Esophagus mucosa (tissue), 1 donor: ENCODE data around the gene SHROOM2. TPM values are rescaled to one million over a fixed set of nuclear protein-coding genes. Genes with fewer than 3 reads are reported as not detected.

ENCODE experiments used
- ATAC-seq: fragments of 200-7000 bp; cut with Tn5 transposase; one replicate; pipeline ENCODE4 v1.9.1; 2020
- total RNA-seq: library from RNA; stranded (reverse); gene quantifications from one replicate; pipeline ENCODE4 v1.2.4, GENCODE V29; 2023
- donor health status: DM: yes; HTN: yes; CAD: no.

Gene SHROOM2
- total RNA-seq, 1 donor from 2014 or later, result 7.7 TPM

DNA sequence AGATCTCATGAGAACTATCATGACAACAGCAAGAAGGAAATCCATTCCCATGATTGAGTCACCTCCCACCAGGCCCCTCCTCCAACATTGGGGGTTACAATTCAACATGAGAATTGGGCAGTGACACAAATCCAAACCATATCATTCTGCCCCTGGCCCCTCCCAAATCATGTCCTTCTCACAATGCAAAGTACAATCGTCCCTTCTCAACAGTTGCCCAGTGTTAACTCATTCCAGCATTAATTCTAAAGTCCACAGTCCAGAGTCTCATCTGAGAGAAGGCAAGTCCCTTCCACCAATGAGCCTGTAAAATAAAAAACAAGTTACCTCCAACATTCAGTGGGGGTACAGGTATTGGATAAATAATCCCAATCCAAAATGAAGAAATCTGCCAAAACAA is 166.1 kb downstream of the SHROOM2 start:
- ATAC-seq, result no peak

DNA sequence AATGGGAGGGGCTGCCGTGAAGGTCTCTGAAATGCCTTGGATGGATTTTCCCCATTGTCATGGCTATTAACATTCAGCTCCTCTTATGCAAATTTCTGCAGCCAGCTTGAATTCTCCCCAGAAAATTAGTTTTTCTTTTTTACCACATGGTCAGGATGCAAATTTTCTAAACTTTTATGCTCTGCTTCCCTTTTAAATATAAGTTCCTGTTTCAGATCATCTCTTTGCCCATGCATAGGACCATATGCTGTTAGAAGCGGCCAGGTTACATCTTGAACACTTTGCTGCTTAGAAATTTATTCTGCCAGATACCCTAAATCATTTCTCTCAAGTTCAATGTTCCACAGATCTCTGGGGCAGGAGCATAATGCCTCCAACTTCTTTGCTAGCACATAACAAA is 167.2 kb downstream of the SHROOM2 start:
- no peak for ATAC-seq

DNA sequence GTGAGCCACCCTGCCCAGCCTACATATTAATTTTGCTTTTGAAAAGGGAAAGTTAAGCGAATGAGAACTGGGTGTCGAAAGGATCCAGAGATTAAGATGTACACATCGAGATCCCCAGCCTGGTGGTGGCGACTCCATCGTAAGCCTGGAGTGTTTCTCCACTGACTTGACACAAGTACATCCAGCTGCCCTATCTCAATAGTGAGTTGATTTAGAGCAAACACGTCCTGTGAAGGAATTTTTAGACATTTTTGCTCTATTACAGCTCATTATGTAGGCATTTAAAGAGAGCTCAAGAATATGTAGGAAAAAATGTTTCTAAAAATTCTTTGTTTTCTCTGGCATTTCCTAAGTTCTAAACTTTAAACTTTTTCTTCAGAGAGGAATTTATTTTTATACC is 169.3 kb downstream of the SHROOM2 start:
- ATAC-seq, result no peak

DNA sequence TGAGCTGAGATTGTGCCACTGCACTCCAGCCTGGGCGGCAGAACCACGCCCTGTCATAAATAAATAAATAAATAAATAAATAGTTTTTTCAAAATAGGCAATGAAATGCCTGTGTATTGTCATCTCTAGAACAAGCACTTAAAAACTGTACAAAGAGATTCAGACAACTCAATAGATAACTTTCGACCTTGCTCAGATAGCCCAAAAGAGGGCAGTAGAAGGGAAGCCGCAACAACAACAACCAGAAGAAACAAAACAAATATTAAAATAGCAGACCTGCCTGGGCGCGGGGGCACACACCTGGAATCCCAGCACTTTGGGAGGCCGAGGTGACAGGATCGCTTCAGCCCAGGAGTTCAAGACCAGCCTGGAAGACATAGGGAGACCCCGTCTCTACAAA is 171.5 kb downstream of the SHROOM2 start:
- no peak for ATAC-seq

- ATAC-seq, result no peak
Measured at GRCh38 chrX:9958183-9958582, 172.0 kb downstream of the SHROOM2 start.

DNA sequence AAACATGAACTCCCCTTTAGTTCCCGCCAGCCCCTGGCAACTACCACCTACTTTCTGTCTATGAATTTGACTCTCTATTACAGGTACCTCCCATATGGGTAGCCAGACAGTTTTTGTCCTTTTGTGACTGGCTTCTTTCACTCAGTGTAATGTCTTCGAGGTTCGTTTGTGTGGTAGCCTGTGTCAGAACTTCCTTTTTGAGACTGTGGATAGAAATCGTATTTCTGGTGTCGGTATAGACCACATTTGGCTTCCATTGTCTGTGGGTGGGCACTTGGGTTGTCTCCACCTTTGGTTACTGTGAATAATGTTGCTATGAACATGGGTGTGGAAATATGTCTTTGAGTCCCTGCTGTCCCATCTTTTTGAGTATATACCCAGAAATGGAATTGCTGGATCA is 175.5 kb downstream of the SHROOM2 start:
- no peak for ATAC-seq

- ATAC-seq, result no peak
Measured at GRCh38 chrX:9966775-9967408, 180.7 kb downstream of the SHROOM2 start, which contains the start of gene CLDN34. CLDN34 (plus strand) TSS chrX:9967358; CDS start chrX:9967358, 0 bp downstream.

DNA sequence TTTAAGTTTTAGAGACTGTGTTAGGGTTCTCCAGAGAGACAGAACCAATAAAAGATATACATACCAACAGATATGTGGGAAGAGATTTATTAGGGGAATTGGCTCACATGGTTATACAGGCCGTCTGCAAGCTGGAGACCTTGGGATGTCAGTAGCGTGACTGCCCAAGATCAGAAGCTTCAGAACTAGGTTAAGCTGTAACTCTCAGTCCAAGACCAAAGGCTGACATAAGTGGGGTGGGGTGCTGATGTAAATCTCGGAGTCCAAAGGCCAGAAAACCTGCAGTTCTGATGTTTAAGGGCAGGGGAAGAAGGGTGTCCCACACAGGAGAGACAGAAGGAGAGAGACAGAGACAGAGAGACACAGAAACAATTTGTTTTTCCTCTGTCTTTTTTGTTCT is 191.4 kb downstream of the SHROOM2 start:
- no peak for ATAC-seq

DNA sequence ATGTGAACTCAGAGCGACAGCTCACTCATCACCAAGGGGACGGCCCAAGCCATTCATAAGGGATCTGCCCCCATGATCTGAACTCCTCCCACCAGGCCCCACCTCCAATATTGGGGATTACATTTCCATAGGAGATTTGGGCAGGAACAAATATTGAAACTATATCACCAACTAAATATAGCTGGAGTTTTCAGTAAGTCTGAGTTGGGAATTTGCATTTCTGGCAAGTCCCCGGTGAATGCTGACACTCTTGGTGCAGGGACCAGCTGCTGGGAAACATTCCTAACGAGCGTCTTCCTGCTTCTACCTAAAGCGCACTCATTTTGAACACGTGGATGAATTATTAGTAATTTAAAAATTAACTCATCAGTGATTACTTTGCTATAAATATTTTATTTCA is 194.2 kb downstream of the SHROOM2 start:
- no peak for ATAC-seq

DNA sequence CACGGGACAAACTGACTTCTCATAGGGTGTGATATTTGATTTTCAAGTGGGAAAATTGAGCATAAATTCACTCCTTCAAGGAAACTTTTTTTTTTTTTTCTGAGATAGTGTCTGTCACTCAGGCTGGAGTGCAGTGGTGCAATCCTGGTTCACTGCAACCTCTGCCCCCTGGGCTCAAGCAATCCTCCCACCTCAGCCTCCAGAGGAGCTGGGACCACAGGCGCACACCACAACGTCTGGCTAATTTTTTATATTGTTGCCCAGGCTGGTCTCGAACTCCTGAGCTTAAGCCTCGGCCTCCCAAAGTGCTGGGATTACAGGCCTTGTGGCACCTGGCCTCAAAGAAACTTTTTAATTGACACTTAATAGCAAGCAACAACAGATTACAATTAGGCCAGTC is 194.7 kb downstream of the SHROOM2 start:
- ATAC-seq, result no peak

DNA sequence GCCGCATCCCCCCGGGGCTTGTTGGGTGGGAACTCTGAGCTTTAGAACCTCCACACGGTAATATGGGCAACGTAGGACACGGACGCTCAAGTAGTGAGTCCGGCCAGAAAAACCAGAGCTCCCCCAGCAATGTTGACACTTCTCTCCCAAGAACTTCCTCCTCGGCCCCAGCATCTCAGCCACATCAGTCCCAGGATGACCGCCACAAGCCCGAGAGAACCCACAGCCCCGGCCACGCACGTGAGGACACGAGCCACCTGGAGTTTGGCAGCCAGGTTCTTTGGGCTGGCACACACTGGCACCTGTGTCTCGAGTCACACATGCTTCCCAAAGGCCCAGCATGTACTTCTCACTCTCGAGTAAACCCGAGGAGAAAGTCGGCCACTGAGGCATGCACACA is 197.2 kb downstream of the SHROOM2 start:
- no peak for ATAC-seq

DNA sequence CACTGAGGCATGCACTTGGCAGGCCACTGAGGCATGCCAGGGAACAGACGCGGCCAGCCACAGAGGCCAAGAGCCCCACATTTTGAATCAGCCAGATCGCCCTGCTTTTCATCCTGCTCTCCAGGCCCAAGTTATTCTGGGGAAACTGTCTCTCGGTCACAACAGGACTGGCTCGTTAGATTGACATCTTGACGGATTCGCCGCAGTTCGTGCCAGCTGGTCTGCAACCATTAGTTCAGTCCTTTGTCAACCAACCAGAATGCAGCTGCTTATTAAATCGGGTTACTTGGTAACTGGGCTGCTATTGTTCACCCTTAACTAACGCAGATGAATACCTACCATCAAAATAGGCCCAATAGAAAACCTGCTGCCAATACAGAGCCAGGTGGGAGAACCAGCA is 197.6 kb downstream of the SHROOM2 start:
- ATAC-seq, result no peak

- ATAC-seq, result no peak
Measured at GRCh38 chrX:9988762-9989161, 202.5 kb downstream of the SHROOM2 start.

DNA sequence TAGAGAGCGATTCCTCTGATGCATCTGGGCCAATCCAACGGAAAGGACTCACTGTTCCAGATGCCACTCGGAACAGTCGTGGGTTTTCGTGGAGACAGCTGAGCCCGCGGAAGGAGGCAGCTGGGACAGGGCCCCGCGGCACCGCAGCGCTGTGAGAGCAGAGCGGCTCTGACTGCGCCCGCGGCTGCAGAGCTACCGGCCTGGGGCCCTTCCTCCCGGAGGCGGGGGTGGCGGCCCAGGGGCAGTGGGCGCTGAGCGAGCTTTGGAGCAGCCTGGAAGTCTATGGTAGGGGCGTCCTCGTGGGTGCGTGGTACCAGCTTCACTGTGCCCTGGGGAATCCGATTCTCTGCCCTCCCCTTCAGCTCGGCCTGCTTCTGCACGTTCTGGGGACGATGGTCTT is 205.8 kb downstream of the SHROOM2 start:
- ATAC-seq, result no peak

DNA sequence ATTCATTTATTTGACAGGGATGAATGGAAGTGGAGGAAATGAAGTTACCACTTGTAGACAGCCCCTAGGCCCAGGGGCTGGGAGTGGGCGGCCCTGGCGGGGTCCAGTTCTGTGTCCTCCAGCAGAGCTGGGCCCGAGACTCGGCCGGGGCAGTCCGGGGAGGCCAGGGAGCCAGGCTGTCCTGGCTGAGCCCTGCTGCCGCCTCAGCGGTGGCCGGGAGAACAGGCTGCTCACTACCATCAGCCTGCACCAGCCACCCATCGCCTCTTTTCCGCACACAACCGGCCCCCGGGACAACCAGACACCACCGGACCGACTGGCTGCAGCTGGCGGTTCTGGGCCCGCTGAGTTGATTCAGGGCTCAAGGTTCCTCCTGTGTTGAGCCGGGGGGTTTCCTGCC is 206.5 kb downstream of the SHROOM2 start:
- ATAC-seq, result no peak

- ATAC-seq, result peak; percentile 93
Measured at GRCh38 chrX:9995855-9996339, 209.7 kb downstream of the SHROOM2 start.

- no peak for ATAC-seq
Measured at GRCh38 chrX:9997041-9997440, 210.8 kb downstream of the SHROOM2 start.

- ATAC-seq, result no peak
Measured at GRCh38 chrX:9997524-9997923, 211.3 kb downstream of the SHROOM2 start.

Other genes starting within 250 kb of the SHROOM2 start
- 2.8 TPM for gene GPR143, start 20.6 kb upstream of the SHROOM2 start, total RNA-seq
- 0.20 TPM for gene CLDN34, start 180.9 kb downstream of the SHROOM2 start, total RNA-seq